IMR-90 (cell line): Measurements from ENCODE around the gene PDK3. TPM values are rescaled to one million over a fixed set of nuclear protein-coding genes. Genes with fewer than 3 reads are reported as not detected.

Experiments used
- ATAC-seq: fragments of 200-7000 bp; cut with Tn5 transposase; 2 replicates; pipeline ENCODE4 v1.9.1; 2020; ENCODE audit warnings: low read depth, mild to moderate bottlenecking, moderate library complexity
- BruUV-seq: library from RNA; stranded (reverse); fragments of 400-500 nt; replicated peaks from 2 replicates; lab custom pipeline; 2021; lab: Mats Ljungman, UMichigan
- CTCF ChIA-PET: fragments of 300-600 bp; formaldehyde crosslinking; extraction: SDS; loops from one replicate; lab custom pipeline; 2021; ENCODE audit warnings: antibody characterized with exemption; lab: Yijun Ruan, JAX
- POLR2A ChIA-PET: fragments of 300-600 bp; sonication (Branson Sonifier 250); formaldehyde crosslinking; loops from one replicate; lab custom pipeline; 2022; ENCODE audit warnings: antibody characterized with exemption; ENCODE audit not compliant: unreplicated experiment; lab: Charles Lee
- DNase-seq: peaks from one replicate; pipeline ENCODE4 v3.0.0; 2013
- H2AFZ ChIP-seq: replicated peaks from 2 replicates; pipeline ENCODE3; 2013; ENCODE audit warnings: low read length, mild to moderate bottlenecking; ENCODE audit not compliant: poor library complexity
- H2AK5ac ChIP-seq: 2 replicates; pipeline ENCODE4 v1.6.1; 2013; ENCODE audit warnings: low read depth, low read length, inconsistent platforms
- H2AK9ac ChIP-seq: replicated peaks from 2 replicates; pipeline ENCODE3; 2013; ENCODE audit warnings: mild to moderate bottlenecking, low read depth, low read length, moderate library complexity; ENCODE audit not compliant: poor library complexity
- H2BK120ac ChIP-seq: 2 replicates; pipeline ENCODE4 v1.6.1; 2013; ENCODE audit warnings: low read depth, low read length, inconsistent platforms
- H2BK15ac ChIP-seq: 3 replicates; pipeline ENCODE4 v1.6.1; 2013; ENCODE audit warnings: low read depth, low read length, inconsistent platforms
- H2BK20ac ChIP-seq: 2 replicates; pipeline ENCODE4 v1.6.1; 2013; ENCODE audit warnings: low read depth, mild to moderate bottlenecking, inconsistent platforms, low read length, moderate library complexity
- H2BK5ac ChIP-seq: 2 replicates; pipeline ENCODE4 v1.6.1; 2013; ENCODE audit warnings: mild to moderate bottlenecking, low read depth, low read length, inconsistent platforms; ENCODE audit not compliant: poor library complexity, severe bottlenecking
- H3K14ac ChIP-seq: replicated peaks from 2 replicates; pipeline ENCODE4 v1.6.1; 2013; ENCODE audit warnings: low read depth, low read length, inconsistent platforms
- H3K18ac ChIP-seq: 2 replicates; pipeline ENCODE4 v1.6.1; 2013; ENCODE audit warnings: low read depth, low read length, control low read depth
- H3K23ac ChIP-seq: 2 replicates; pipeline ENCODE4 v1.6.1; 2013; ENCODE audit warnings: low read depth, low read length, inconsistent platforms
- H3K27ac ChIP-seq: 2 replicates; pipeline ENCODE4 v1.5.1; 2013; ENCODE audit warnings: mild to moderate bottlenecking, control low read depth, low read length; ENCODE audit not compliant: insufficient read depth
- H3K27me3 ChIP-seq: 2 replicates; pipeline ENCODE4 v1.6.1; 2013; ENCODE audit warnings: low read length; ENCODE audit not compliant: control insufficient read depth, insufficient read depth
- H3K36me3 ChIP-seq: 2 replicates; pipeline ENCODE4 v1.6.1; 2013; ENCODE audit warnings: low read length, mixed read lengths; ENCODE audit not compliant: control insufficient read depth, insufficient read depth
- H3K4ac ChIP-seq: 2 replicates; pipeline ENCODE4 v1.6.1; 2013; ENCODE audit warnings: low read depth, low read length, inconsistent platforms
- H3K4me1 ChIP-seq: 2 replicates; pipeline ENCODE4 v1.6.1; 2013; ENCODE audit warnings: low read length, mixed read lengths; ENCODE audit not compliant: control insufficient read depth, insufficient read depth
- H3K4me2 ChIP-seq: 2 replicates; pipeline ENCODE4 v1.6.1; 2013; ENCODE audit warnings: low read depth, mild to moderate bottlenecking, control low read depth, low read length, moderate library complexity
- H3K4me3 ChIP-seq: 2 replicates; pipeline ENCODE4 v1.5.1; 2013; ENCODE audit warnings: low read depth, mild to moderate bottlenecking, control low read depth, low read length, moderate library complexity; ENCODE audit not compliant: insufficient read depth
- H3K56ac ChIP-seq: 2 replicates; pipeline ENCODE4 v1.6.1; 2013; ENCODE audit warnings: low read length, inconsistent platforms; ENCODE audit not compliant: insufficient read depth; ENCODE audit errors: extremely low read depth
- H3K79me1 ChIP-seq, 2 experiments: 2 replicates each; pipeline ENCODE4 v1.6.1; 2013; ENCODE audit warnings: low read length in 2 of 2, inconsistent platforms in 1 of 2, low read depth in 1 of 2
- H3K9ac ChIP-seq: 2 replicates; pipeline ENCODE4 v1.6.1; 2013; ENCODE audit warnings: low read depth, low read length, control low read depth
- H3K9me1 ChIP-seq: 2 replicates; pipeline ENCODE4 v1.6.1; 2013; ENCODE audit warnings: low read length, inconsistent platforms; ENCODE audit not compliant: insufficient read depth
- H3K9me3 ChIP-seq: 2 replicates; pipeline ENCODE4 v1.6.1; 2013; ENCODE audit warnings: low read length; ENCODE audit not compliant: control insufficient read depth, insufficient read depth
- H4K20me1 ChIP-seq: 2 replicates; pipeline ENCODE4 v1.6.1; 2013; ENCODE audit warnings: low read length, inconsistent platforms; ENCODE audit not compliant: insufficient read depth
- H4K5ac ChIP-seq: 2 replicates; pipeline ENCODE4 v1.6.1; 2013; ENCODE audit warnings: mild to moderate bottlenecking, low read depth, low read length, control low read depth
- H4K8ac ChIP-seq, 2 experiments: 2 replicates each; pipeline ENCODE4 v1.6.1; 2013; ENCODE audit warnings: low read depth in 2 of 2, low read length in 2 of 2, control low read depth in 1 of 2, inconsistent platforms in 1 of 2
- H4K91ac ChIP-seq: 2 replicates; pipeline ENCODE4 v1.6.1; 2013; ENCODE audit warnings: low read depth, low read length, inconsistent platforms; ENCODE audit not compliant: insufficient read depth
- FOS ChIP-seq: fragments of 150-350 bp; IDR thresholded peaks from 2 replicates; pipeline ENCODE4 v1.6.1; 2016; ENCODE audit warnings: low read depth, low read length
- MAFK ChIP-seq: IDR thresholded peaks from 2 replicates; pipeline ENCODE4 v1.6.1; 2012; ENCODE audit warnings: low read depth, low read length, improper control_type of control experiment
- POLR2A ChIP-seq: IDR thresholded peaks from 2 replicates; pipeline ENCODE4 v1.6.1; 2012; ENCODE audit warnings: mild to moderate bottlenecking, low read depth, low read length
- RCOR1 ChIP-seq: IDR thresholded peaks from 2 replicates; pipeline ENCODE4 v1.6.1; 2012; ENCODE audit warnings: mild to moderate bottlenecking, low read length, improper control_type of control experiment; ENCODE audit not compliant: insufficient replicate concordance
- RFX5 ChIP-seq: IDR thresholded peaks from 2 replicates; pipeline ENCODE4 v1.8.0; 2012; ENCODE audit warnings: low read depth, mild to moderate bottlenecking, low read length, moderate library complexity
- SMC3 ChIP-seq: fragments of 150-350 bp; IDR thresholded peaks from 2 replicates; pipeline ENCODE4 v1.6.1; 2016; ENCODE audit warnings: low read depth, mild to moderate bottlenecking, antibody characterized with exemption, low read length, moderate library complexity
- WGBS, 2 experiments: methylation state at CpG; one replicate each; pipeline versions ENCODE4 v1.1.5 to v1.1.7; 2013; ENCODE audit warnings: missing lambda C conversion rate in 2 of 2; ENCODE audit not compliant: insufficient read length in 1 of 2; ENCODE audit errors: extremely low coverage in 2 of 2; 5-methylcytosine and 5-hydroxymethylcytosine counted together
- dilution Hi-C: fragments of 300-500 bp; cut with HindIII; formaldehyde crosslinking; loops from one replicate; pipeline ENCODE4 v1.14.3; 2018; ENCODE audit warnings: low sequenced_read_pairs; ENCODE audit not compliant: unreplicated experiment
- in situ Hi-C: fragments of 300-500 bp; cut with MboI; formaldehyde crosslinking; loops from 3 replicates; pipeline ENCODE4 v1.14.3; 2019; ENCODE audit warnings: low sequenced_read_pairs, inconsistent platforms, mixed read lengths
- intact Hi-C: fragments of 100-400 bp; cut with micrococcal nuclease; formaldehyde crosslinking; loops from 2 replicates; pipeline ENCODE4 v1.10.0; 2022
- polyA plus RNA-seq, 3 experiments: library from polyadenylated mRNA; depleted of rRNA; stranded (reverse); fragments of >200 nt; gene quantifications; 2 replicates each; pipeline ENCODE4 v1.2.3, GENCODE V29; 2012; ENCODE audit warnings: low replicate concordance in 1 of 3
- total RNA-seq: library from RNA; depleted of rRNA; stranded (reverse); fragments of >200 nt; gene quantifications from 2 replicates; pipeline ENCODE4 v1.2.3, GENCODE V29; 2012
- TF ChIP-seq, protein P1 (sequence below): fragments of 150-350 bp; IDR thresholded peaks from 2 replicates; pipeline ENCODE4 v1.6.1; 2016; ENCODE audit warnings: low read depth, mild to moderate bottlenecking, low read length, moderate library complexity, borderline replicate concordance

PDK3 gene
- total and polyA plus RNA-seq, 2 of the 4 experiments (the other 2 are of a cell fraction): 2.3 to 4.8 TPM

DNA sequence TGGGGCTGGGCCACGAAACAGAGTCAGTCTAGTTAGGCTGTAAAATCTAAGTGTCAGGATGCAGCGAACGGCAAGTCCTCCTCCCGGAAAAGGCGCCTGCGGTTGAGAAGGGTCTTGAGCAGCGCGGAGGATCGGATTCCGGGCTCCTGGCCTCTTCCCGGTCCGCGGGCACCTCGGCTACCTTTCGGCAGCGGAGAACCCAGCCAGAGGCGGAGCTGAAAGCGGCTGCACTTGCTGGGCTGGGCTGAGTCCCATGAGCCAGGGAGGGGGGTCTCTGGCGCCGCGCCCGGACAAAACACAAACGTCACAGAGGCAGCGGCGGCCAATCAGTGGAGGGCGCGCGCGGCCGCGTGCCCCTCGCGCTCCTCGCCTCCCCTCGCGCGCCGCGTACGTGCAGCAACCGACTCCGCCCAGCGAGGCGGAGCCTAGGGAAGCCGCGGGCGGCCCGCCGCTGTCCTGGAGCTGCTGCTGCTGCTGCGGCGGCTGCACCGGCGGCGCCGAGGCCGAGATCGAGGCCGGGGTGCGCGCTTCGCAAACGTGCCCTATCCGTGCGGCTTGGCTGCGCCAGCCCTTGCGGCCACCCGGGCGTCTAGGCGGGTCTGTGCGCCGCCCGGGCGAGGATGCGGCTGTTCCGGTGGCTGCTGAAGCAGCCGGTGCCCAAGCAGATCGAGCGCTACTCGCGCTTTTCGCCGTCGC lies at the start of gene PDK3 (continued):
- TF ChIP-seq, protein P1, sequence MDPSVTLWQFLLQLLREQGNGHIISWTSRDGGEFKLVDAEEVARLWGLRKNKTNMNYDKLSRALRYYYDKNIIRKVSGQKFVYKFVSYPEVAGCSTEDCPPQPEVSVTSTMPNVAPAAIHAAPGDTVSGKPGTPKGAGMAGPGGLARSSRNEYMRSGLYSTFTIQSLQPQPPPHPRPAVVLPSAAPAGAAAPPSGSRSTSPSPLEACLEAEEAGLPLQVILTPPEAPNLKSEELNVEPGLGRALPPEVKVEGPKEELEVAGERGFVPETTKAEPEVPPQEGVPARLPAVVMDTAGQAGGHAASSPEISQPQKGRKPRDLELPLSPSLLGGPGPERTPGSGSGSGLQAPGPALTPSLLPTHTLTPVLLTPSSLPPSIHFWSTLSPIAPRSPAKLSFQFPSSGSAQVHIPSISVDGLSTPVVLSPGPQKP: no peak
- TF ChIP-seq RFX5: no peak

DNA sequence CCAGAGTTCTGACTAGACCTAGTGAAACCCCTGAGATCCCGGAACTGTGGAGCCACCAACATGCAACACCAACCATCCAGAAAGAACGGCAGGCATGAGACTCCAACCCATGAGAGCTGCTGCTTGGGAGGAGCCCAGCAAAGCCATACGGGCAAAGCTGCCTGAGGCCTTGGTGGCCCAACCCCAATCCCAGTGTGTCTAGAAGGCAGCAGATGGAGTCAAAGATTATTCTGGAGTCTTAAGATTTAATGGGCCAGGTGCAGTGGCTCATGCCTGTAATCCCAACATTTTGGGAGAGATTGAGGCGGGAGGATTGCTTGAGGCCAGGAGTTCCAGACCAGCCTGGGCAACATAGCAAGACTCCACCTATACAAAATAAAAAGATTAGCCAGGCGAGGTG lies 49.2 kb upstream of the PDK3 start:
- no peak overlapping the region for H4K8ac ChIP-seq
- 60% methylated on average over 1 of the region's 5 CpGs; no CpG with 5 or more reads in 1 of the 2 experiments for WGBS, 2 experiments
- H2AFZ ChIP-seq: no peak overlapping the region
- no peak overlapping the region for H4K5ac ChIP-seq
- H3K9me1 ChIP-seq: no peaks in the 10 kb centered on the region
- H3K23ac ChIP-seq: no peak overlapping the region
- H4K91ac ChIP-seq: no peak overlapping the region
- H3K4me1 ChIP-seq: no peaks in the 10 kb centered on the region
- no peak overlapping the region for H2AK5ac ChIP-seq
- H3K79me1 ChIP-seq: no peaks in the 10 kb centered on the region
- POLR2A ChIA-PET: no interaction called here
- H3K4ac ChIP-seq: no peak overlapping the region
- dilution Hi-C loops: no loop called here
- H3K9me3 ChIP-seq: 0 out of 2 replicates have a peak, but pooled peaks cover 1% of the 10 kb centered on the region
- intact Hi-C loops: no loop called here
- no TSS peak for BruUV-seq
- no peaks in the 10 kb centered on the region for H3K36me3 ChIP-seq
- H2BK120ac ChIP-seq: no peak overlapping the region
- peaks cover 5% of the 10 kb centered on the region for H3K27me3 ChIP-seq
- CTCF ChIA-PET: no interaction called here
- no peak overlapping the region for H2BK5ac ChIP-seq
- DNase-seq (no peak), ATAC-seq (no peak)
- TF ChIP-seq, protein P1: no peak
- TF ChIP-seq RCOR1 (no peak), FOS (no peak), POLR2A (no peak), SMC3 (no peak), MAFK (no peak)
- no peak overlapping the region for H3K27ac ChIP-seq
- H3K4me3 ChIP-seq: no peak overlapping the region
- no peak overlapping the region for H2BK20ac ChIP-seq
- H3K9ac ChIP-seq: no peak overlapping the region
- H2BK15ac ChIP-seq: no peak overlapping the region
- H4K20me1 ChIP-seq: no peaks in the 10 kb centered on the region
- in situ Hi-C loops: no loop called here
- no peak overlapping the region for H3K4me2 ChIP-seq
- no peak overlapping the region for H2AK9ac ChIP-seq
- no peak overlapping the region for H3K14ac ChIP-seq
- no peak overlapping the region for H3K56ac ChIP-seq
- no peak overlapping the region for H3K18ac ChIP-seq
